NCI-H345 treated with DMSO at 0.1 percent for 48 hours (cell line): ENCODE results near the gene TBC1D3L.
"Not testable (repeated sequence)": the region's sequence is repeated elsewhere in the genome, so short reads cannot be mapped to it uniquely, and the experiment has no call there.

ENCODE experiments used
- DNase-seq: peaks from one replicate; lab custom pipeline; 2025; ENCODE audit not compliant: unreplicated experiment; lab: John Stamatoyannopoulos, UW

Gene TBC1D3L

DNA sequence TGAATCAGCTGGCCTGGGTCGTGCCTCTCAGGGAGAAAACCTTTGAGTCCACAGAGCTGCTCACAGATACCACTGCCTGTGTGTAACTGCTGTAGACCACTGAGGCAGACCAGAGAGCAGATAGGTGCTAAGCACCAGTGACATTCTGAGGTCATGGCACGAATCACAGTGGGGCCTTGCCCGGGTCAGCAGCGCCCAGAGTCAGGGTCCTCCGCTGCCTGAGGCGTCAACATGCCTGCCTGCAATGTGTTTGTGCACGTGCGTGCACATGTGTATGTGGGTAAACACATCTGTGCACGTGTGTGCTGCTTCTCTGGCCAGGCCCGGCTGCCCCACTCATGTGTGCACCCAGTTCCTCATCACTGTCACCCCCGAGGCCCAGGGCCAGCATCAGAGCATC lies at the start of gene TBC1D3L:
TBC1D3L (minus strand) TSS at position 101 of the 400 bp plus-strand sequence. CDS start 1,540 bp downstream, outside the sequence.
- DNase-seq, result not testable (repeated sequence)

DNA sequence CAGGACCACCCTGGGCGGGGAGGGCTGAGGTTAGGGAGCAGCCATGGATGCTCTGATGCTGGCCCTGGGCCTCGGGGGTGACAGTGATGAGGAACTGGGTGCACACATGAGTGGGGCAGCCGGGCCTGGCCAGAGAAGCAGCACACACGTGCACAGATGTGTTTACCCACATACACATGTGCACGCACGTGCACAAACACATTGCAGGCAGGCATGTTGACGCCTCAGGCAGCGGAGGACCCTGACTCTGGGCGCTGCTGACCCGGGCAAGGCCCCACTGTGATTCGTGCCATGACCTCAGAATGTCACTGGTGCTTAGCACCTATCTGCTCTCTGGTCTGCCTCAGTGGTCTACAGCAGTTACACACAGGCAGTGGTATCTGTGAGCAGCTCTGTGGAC lies 14.8 kb upstream of the TBC1D3L start, which contains the start of gene TBC1D3D:
TBC1D3D (plus strand) TSS at position 301 of the 400 bp plus-strand sequence. CDS start 1,585 bp downstream, outside the sequence.
- not testable (repeated sequence) for DNase-seq
